OCI-LY3 (cell line): ENCODE data around the gene AHDC1.

ENCODE experiments used
- H2AFZ ChIP-seq: fragments of 200-600, 300-600 bp; shearing (Covaris generic); 2 replicates; pipeline ENCODE4 v1.6.0; 2014; ENCODE audit warnings: antibody characterized with exemption, low read depth, low read length
- H3K27ac ChIP-seq: fragments of 200-600, 300-600 bp; sonication (generic); 2 replicates; pipeline ENCODE4 v1.5.1; 2014; ENCODE audit warnings: mild to moderate bottlenecking, low read length, moderate library complexity, mixed read lengths
- H3K27me3 ChIP-seq: fragments of 200-600, 300-600 bp; sonication (generic); 2 replicates; pipeline ENCODE4 v1.6.1; 2014; ENCODE audit warnings: low read depth, low read length, mixed read lengths
- H3K36me3 ChIP-seq: fragments of 200-600, 300-600 bp; sonication (generic); replicated peaks from 2 replicates; pipeline ENCODE3; 2014; ENCODE audit warnings: low read depth, low read length, mixed read lengths
- H3K4me1 ChIP-seq: fragments of 300-600, 200-600 bp; sonication (generic); 2 replicates; pipeline ENCODE4 v1.6.1; 2014; ENCODE audit warnings: low read length, mixed read lengths
- H3K4me2 ChIP-seq: fragments of 200-600, 300-600 bp; sonication (generic); 2 replicates; pipeline ENCODE4 v1.6.1; 2014; ENCODE audit warnings: low read length, mixed read lengths
- H3K4me3 ChIP-seq: fragments of 300-600, 200-600 bp; sonication (generic); 2 replicates; pipeline ENCODE4 v1.5.1; 2014; ENCODE audit warnings: antibody characterized with exemption, mild to moderate bottlenecking, low read length, moderate library complexity
- H3K79me2 ChIP-seq: fragments of 300-600, 200-600 bp; shearing (Covaris generic); 2 replicates; pipeline ENCODE4 v1.6.1; 2014; ENCODE audit warnings: mild to moderate bottlenecking, low read length, mixed read lengths
- H3K9ac ChIP-seq: fragments of 300-600, 200-600 bp; shearing (Covaris generic); 2 replicates; pipeline ENCODE4 v1.6.0; 2014; ENCODE audit warnings: mild to moderate bottlenecking, low read length, moderate library complexity
- H3K9me3 ChIP-seq: fragments of 200-600, 300-600 bp; shearing (Covaris generic); 2 replicates; pipeline ENCODE4 v1.6.1; 2014; ENCODE audit warnings: low read length, mixed read lengths; ENCODE audit not compliant: insufficient read depth
- H4K20me1 ChIP-seq: fragments of 200-600, 300-600 bp; sonication (generic); 2 replicates; pipeline ENCODE4 v1.6.1; 2016; ENCODE audit warnings: low read length, mixed read lengths; ENCODE audit not compliant: insufficient read depth
- CTCF ChIP-seq: fragments of 200-600, 300-600 bp; sonication (generic); IDR thresholded peaks from 2 replicates; pipeline ENCODE4 v1.5.1; 2014; ENCODE audit warnings: antibody characterized with exemption, low read length, low read depth
- EZH2phosphoT487 ChIP-seq: fragments of 200-600 bp; shearing (Covaris generic); IDR thresholded peaks from 2 replicates; pipeline ENCODE4 v1.6.1; 2018; ENCODE audit warnings: antibody characterized with exemption, mixed run types, low read depth

AHDC1 gene

GRCh38 chr1:27592232-27592930 lies 11.6 kb downstream of the AHDC1 start:
- no peak overlapping the region for H3K4me3 ChIP-seq

DNA sequence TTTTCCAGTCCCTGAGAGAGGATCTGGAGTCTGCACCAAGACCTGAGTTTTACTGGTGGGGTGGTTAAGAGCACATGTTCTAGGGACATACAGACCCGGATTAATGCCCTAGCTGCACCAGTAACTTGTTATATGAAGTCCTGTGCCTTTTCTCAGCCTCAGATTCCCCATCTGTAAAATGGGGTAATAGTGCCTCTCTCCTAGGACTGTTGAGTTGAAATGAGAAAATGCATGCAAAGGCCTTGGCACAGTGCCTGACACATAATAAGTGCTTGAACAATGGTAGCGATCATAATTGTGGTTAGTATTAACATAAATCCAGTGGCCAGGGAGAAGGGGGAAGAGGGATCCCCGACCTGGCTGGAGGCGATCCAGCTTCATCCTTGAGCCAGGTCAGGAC lies 12.3 kb downstream of the AHDC1 start:
- Histone ChIP-seq H3K4me2 (no peak overlapping the region), H3K9ac (no peak overlapping the region)

More at GRCh38 chr1:27592232-27592930, 11.6 kb downstream of the AHDC1 start:
- Histone ChIP-seq H3K27me3 (no peaks in the 10 kb centered on the region), H3K4me2 (no peak overlapping the region), H3K27ac (no peak overlapping the region), H3K4me1 (peaks cover 2% of the 10 kb centered on the region; the same call in 1 of the 2 replicates), H2AFZ (no peak overlapping the region), H3K9me3 (no peaks in the 10 kb centered on the region), H4K20me1 (no peaks in the 10 kb centered on the region), H3K9ac (no peak overlapping the region), H3K36me3 (no peaks in the 10 kb centered on the region), H3K79me2 (no peaks in the 10 kb centered on the region)
- TF ChIP-seq EZH2phosphoT487 (no peak), CTCF (no peak)

GRCh38 chr1:27590917-27591508 lies 12.9 kb downstream of the AHDC1 start:
- Histone ChIP-seq H3K27me3 (no peaks in the 10 kb centered on the region), H3K36me3 (no peaks in the 10 kb centered on the region), H2AFZ (no peak overlapping the region), H4K20me1 (no peaks in the 10 kb centered on the region), H3K9ac (no peak overlapping the region), H3K4me2 (no peak overlapping the region), H3K4me3 (no peak overlapping the region), H3K79me2 (no peaks in the 10 kb centered on the region), H3K9me3 (no peaks in the 10 kb centered on the region), H3K4me1 (no peaks in the 10 kb centered on the region), H3K27ac (no peak overlapping the region)
- TF ChIP-seq EZH2phosphoT487, result no peak
- no peak for TF ChIP-seq CTCF

More for the DNA sequence above, 12.3 kb downstream of the AHDC1 start:
- Histone ChIP-seq H3K4me1 (no peaks in the 10 kb centered on the region), H3K27ac (no peak overlapping the region), H3K36me3 (no peaks in the 10 kb centered on the region), H2AFZ (no peak overlapping the region), H4K20me1 (no peaks in the 10 kb centered on the region), H3K79me2 (no peaks in the 10 kb centered on the region), H3K4me3 (no peak overlapping the region), H3K27me3 (no peaks in the 10 kb centered on the region), H3K9me3 (no peaks in the 10 kb centered on the region)
- TF ChIP-seq CTCF (no peak), EZH2phosphoT487 (no peak)

GRCh38 chr1:27589841-27590426 lies 14.0 kb downstream of the AHDC1 start:
- Histone ChIP-seq H2AFZ (no peak overlapping the region), H3K4me3 (no peak overlapping the region), H3K27me3 (no peaks in the 10 kb centered on the region), H3K4me1 (no peaks in the 10 kb centered on the region), H3K36me3 (no peaks in the 10 kb centered on the region), H3K79me2 (no peaks in the 10 kb centered on the region), H3K4me2 (no peak overlapping the region), H3K9ac (no peak overlapping the region), H3K9me3 (no peaks in the 10 kb centered on the region), H3K27ac (no peak overlapping the region), H4K20me1 (no peaks in the 10 kb centered on the region)
- no peak for TF ChIP-seq EZH2phosphoT487
- TF ChIP-seq CTCF, result no peak
